CD4-positive, alpha-beta memory T cell (primary cell): ENCODE measurements around the gene NEUROD2. TPM values are rescaled to one million over a fixed set of nuclear protein-coding genes. Genes with fewer than 3 reads are reported as not detected.

Experiments
- CTCF ChIA-PET: fragments of 350-600 bp; sonication (Branson Sonifier 250); formaldehyde crosslinking; loops from one replicate; lab custom pipeline; 2021; ENCODE audit warnings: inconsistent platforms; ENCODE audit not compliant: partially characterized antibody; lab: Charles Lee
- POLR2A ChIA-PET: fragments of 350-600 bp; sonication (Branson Sonifier 250); formaldehyde crosslinking; loops from one replicate; lab custom pipeline; 2021; ENCODE audit not compliant: partially characterized antibody; lab: Charles Lee
- DNase-seq, 5 donors: peaks; one replicate each; pipeline versions ENCODE4 v3.0.0 to v3.0.0-alpha.2; 2020 to 2022; ENCODE audit warnings: mixed read lengths in 1 of 5
- H3K27ac ChIP-seq: one replicate; pipeline ENCODE4 v1.7.0; 2013; ENCODE audit warnings: low read depth, low read length
- H3K27me3 ChIP-seq: 2 replicates; pipeline ENCODE4 v1.7.0; 2013; ENCODE audit warnings: mild to moderate bottlenecking, low read length, moderate library complexity; ENCODE audit not compliant: insufficient read depth
- H3K36me3 ChIP-seq: 2 replicates; pipeline ENCODE4 v1.7.0; 2013; ENCODE audit warnings: mild to moderate bottlenecking, low read length, moderate library complexity; ENCODE audit not compliant: insufficient read depth
- H3K4me1 ChIP-seq: 2 replicates; pipeline ENCODE4 v1.7.0; 2013; ENCODE audit warnings: mild to moderate bottlenecking, low read length, moderate library complexity; ENCODE audit not compliant: insufficient read depth
- H3K4me3 ChIP-seq, 2 donors: one replicate each; pipeline ENCODE4 v1.7.0; 2013; ENCODE audit warnings: low read length in 2 of 2, mild to moderate bottlenecking in 1 of 2
- H3K9me3 ChIP-seq, 2 donors: one replicate each; pipeline ENCODE4 v1.7.0; 2013; ENCODE audit warnings: low read length in 2 of 2, control low read depth in 1 of 2; ENCODE audit not compliant: control insufficient read depth in 1 of 2
- H3K27ac Mint-ChIP-seq, 7 donors: one replicate each; pipeline ENCODE4 v1.8.0; 2020 to 2021; ENCODE audit warnings: mixed read lengths in 7 of 7, mild to moderate bottlenecking in 6 of 7, inconsistent platforms in 3 of 7, moderate library complexity in 3 of 7
- H3K27me3 Mint-ChIP-seq, 2 donors: one replicate each; pipeline ENCODE4 v1.8.0; 2020 to 2021; ENCODE audit warnings: mixed read lengths in 2 of 2
- H3K36me3 Mint-ChIP-seq, 2 donors: one replicate each; pipeline ENCODE4 v1.8.0; 2020 to 2021; ENCODE audit warnings: mixed read lengths in 2 of 2, inconsistent platforms in 1 of 2, mild to moderate bottlenecking in 1 of 2
- H3K4me1 Mint-ChIP-seq, 4 donors: one replicate each; pipeline ENCODE4 v1.8.0; 2020 to 2021; ENCODE audit warnings: mixed read lengths in 4 of 4, mild to moderate bottlenecking in 1 of 4
- H3K4me3 Mint-ChIP-seq, 8 donors: one replicate each; pipeline ENCODE4 v1.8.0; 2020 to 2021; ENCODE audit warnings: mixed read lengths in 8 of 8, mild to moderate bottlenecking in 7 of 8, moderate library complexity in 6 of 8, inconsistent platforms in 3 of 8
- H3K9me3 Mint-ChIP-seq, 8 donors: one replicate each; pipeline ENCODE4 v1.8.0; 2020 to 2021; ENCODE audit warnings: mixed read lengths in 8 of 8, mild to moderate bottlenecking in 5 of 8, inconsistent platforms in 3 of 8, moderate library complexity in 1 of 8
- intact Hi-C: fragments of 100-400 bp; cut with micrococcal nuclease; formaldehyde crosslinking; loops from one replicate; pipeline ENCODE4 v1.15.1; 2023
- polyA plus RNA-seq, 2 donors: library from polyadenylated mRNA; unstranded; fragments of 300-500 nt; fragmentation: Illumina TruSeq; gene quantifications; one replicate each; pipeline ENCODE4 v1.2.3, GENCODE V29; 2021
- total RNA-seq, 2 experiments: library from RNA; stranded (reverse); gene quantifications; one replicate each; pipeline ENCODE4 v1.2.3, GENCODE V29; 2021

The NEUROD2 gene
- total and polyA plus RNA-seq, 4 experiments from 2014 or later = 0.06 TPM; not detected in 3

DNA sequence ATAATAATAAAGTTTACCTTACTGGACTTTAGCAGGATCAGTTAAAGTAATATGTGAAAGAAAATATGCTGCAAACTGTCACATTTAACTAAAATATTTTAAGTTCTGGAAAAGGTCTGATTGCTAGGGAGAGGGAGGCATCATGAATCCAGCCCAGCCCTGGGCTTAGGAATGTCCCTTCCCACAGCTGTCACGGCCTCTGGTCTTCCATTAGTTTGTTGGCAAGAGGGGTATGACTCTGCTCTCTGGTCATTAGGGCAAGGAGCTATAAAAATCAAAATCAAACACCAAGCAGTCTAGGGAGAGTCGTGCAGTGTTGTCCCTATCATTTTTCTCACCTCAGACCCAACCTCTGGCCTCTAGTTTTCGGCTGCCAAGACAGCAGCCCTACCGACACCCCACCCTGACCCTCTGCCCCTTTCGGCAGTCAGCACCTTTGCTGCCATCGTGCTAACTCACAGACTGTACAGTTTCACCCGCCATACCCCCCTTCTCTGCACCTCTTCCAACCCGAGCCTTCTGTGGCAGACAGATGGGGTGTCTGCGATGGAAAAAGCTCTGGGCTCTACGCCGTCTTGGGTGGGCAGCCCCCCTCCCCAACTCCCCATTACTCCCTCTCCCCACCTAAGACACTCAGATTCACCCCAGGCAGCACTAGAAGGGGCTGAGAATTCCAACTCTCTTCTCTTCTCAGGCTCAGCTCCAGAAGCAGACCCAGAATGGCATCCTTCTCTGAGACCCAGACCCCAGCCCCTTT lies 41.4 kb downstream of the NEUROD2 start:
- POLR2A ChIA-PET = interaction anchor here (0.5 kb wide), 1 partner anchor 33 kb away, joined by 3 read pairs; no protein-coding TSS in a partner anchor
- peaks cover 69 to 75% of the 10 kb centered on the region in 2 donors for H3K36me3 Mint-ChIP-seq
- DNase-seq = no peak
- Histone ChIP-seq H3K9me3 (no peaks in the 10 kb centered on the region), H3K27ac (no peak overlapping the region), H3K27me3 (no peaks in the 10 kb centered on the region), H3K4me3 (no peak overlapping the region), H3K4me1 (no peaks in the 10 kb centered on the region), H3K36me3 (peaks cover 21% of the 10 kb centered on the region)
- intact Hi-C loops = no loop called here
- CTCF ChIA-PET = no interaction called here
- no peak overlapping the region for H3K27ac Mint-ChIP-seq
- no peaks in the 10 kb centered on the region for H3K4me1 Mint-ChIP-seq
- H3K27me3 Mint-ChIP-seq = no peaks in the 10 kb centered on the region
- H3K4me3 Mint-ChIP-seq = peak overlapping the region in 1 of 8 donors; percentile 3
- H3K9me3 Mint-ChIP-seq = peaks cover 0 to 17% (median 10%) of the 10 kb centered on the region in 8 donors

DNA sequence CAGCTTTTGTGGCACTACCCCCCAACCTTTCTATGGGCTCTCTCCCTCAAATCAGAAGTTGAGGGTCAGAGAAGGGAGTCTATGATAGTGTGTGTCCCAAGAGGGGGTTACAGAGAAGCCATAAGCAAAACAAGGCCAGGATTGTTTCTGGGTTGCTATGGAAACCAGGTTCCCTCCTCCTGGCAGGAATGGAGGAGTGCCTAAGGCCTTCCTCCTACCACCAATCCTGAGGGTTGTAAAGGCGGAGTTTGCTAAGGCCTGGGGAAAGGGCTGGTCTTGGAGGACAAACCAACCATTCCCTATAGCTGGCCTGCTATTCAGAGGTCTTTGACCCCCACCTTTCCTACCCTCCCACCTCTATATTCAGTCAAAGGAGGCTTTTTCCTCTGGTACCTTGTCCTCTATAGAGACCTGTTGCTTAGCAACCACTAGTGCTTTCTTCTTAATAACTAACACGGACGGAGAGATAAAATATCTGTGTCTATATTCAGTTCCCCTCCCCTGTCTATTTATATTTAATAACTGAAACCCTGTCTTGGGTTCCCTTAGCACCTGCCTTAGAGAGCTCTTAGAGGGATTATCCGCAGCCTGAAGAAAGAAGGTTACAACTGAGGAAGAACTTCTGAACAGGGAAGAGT lies 43.4 kb downstream of the NEUROD2 start:
- no peaks in the 10 kb centered on the region for H3K27me3 Mint-ChIP-seq
- no peak overlapping the region for H3K27ac ChIP-seq
- peaks cover 0 to 4% (median 0%) of the 10 kb centered on the region in 8 donors for H3K9me3 Mint-ChIP-seq
- DNase-seq = no peak
- H3K36me3 Mint-ChIP-seq = peaks cover 66 to 68% of the 10 kb centered on the region in 2 donors
- H3K27ac Mint-ChIP-seq = peak overlapping the region in 2 of 7 donors; percentile 17 to 52
- no peaks in the 10 kb centered on the region for H3K4me1 Mint-ChIP-seq
- no peaks in the 10 kb centered on the region for H3K9me3 ChIP-seq
- CTCF ChIA-PET = interaction anchor here (1.1 to 1.2 kb wide), 2 partner anchors 17 to 90 kb away, joined by 3 read pairs; no protein-coding TSS in a partner anchor
- intact Hi-C loops = no loop called here
- no peak overlapping the region for H3K4me3 ChIP-seq
- H3K4me3 Mint-ChIP-seq = no peak overlapping the region
- H3K27me3 ChIP-seq = no peaks in the 10 kb centered on the region
- POLR2A ChIA-PET = no interaction called here
- H3K4me1 ChIP-seq = no peaks in the 10 kb centered on the region
- peaks cover 26% of the 10 kb centered on the region for H3K36me3 ChIP-seq

DNA sequence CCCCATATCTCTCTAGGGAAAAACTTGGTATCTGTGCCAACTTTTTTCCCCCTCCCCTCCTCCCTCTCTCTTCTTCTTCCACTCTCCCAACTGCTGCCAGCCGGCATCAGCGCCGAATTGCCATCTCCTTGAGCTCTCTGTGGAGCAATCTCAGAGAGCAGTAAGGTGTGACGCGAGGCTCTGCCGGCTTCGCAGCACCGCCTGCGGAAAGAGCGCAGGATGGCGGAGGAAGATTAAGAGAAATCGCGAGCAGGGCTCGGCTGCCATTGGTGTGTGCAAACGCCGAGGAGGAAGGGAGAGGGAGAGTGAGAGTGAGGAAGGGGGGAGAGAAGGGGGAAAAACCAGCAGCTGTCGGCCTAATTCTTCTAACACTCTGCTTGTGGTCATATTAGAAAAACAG lies 44.2 kb downstream of the NEUROD2 start:
- CTCF ChIA-PET = interaction anchor here (1.1 kb wide), 1 partner anchor 16 kb away, joined by 3 read pairs; no protein-coding TSS in a partner anchor
- H3K27me3 Mint-ChIP-seq = no peaks in the 10 kb centered on the region
- H3K4me1 Mint-ChIP-seq = no peaks in the 10 kb centered on the region
- intact Hi-C loops = no loop called here
- H3K9me3 Mint-ChIP-seq = peaks cover 0 to 2% (median 0%) of the 10 kb centered on the region in 8 donors
- no peaks in the 10 kb centered on the region for H3K27me3 ChIP-seq
- POLR2A ChIA-PET = no interaction called here
- peaks cover 27% of the 10 kb centered on the region for H3K36me3 ChIP-seq
- no peaks in the 10 kb centered on the region for H3K9me3 ChIP-seq
- H3K4me3 Mint-ChIP-seq = no peak overlapping the region
- no peak overlapping the region for H3K4me3 ChIP-seq
- no peak for DNase-seq
- H3K4me1 ChIP-seq = no peaks in the 10 kb centered on the region
- H3K36me3 Mint-ChIP-seq = peaks cover 61 to 64% of the 10 kb centered on the region in 2 donors
- no peak overlapping the region for H3K27ac Mint-ChIP-seq
- no peak overlapping the region for H3K27ac ChIP-seq

DNA sequence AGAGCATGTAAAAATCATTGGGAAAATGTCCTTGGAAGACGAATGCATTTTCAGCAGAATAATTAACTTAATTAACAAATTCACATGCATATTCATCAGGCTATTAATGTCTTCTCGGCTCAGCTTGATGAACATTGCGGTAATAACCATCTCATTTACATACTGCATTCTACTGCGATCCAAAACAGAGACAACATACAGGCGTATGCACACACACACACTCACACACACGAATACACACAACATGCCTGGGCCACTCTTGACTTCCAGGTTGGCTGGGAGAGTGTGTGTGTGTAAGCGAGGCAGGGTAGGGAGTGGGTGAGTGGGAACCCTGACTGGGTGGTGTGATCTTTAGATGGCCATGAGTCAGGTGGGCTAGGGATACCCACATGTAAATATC lies 44.7 kb downstream of the NEUROD2 start:
- no peaks in the 10 kb centered on the region for H3K4me1 ChIP-seq
- no peak overlapping the region for H3K4me3 ChIP-seq
- intact Hi-C loops = no loop called here
- Mint-ChIP-seq H3K36me3 (peaks cover 59 to 61% of the 10 kb centered on the region in 2 donors), H3K4me1 (no peaks in the 10 kb centered on the region), H3K27me3 (no peaks in the 10 kb centered on the region), H3K27ac (no peak overlapping the region), H3K9me3 (peaks cover 0 to 2% (median 0%) of the 10 kb centered on the region in 8 donors), H3K4me3 (no peak overlapping the region)
- no peaks in the 10 kb centered on the region for H3K27me3 ChIP-seq
- no peaks in the 10 kb centered on the region for H3K9me3 ChIP-seq
- DNase-seq = no peak
- POLR2A ChIA-PET = no interaction called here
- H3K27ac ChIP-seq = no peak overlapping the region
- CTCF ChIA-PET = interaction anchor here (0.7 to 1.3 kb wide), 2 partner anchors 16 to 360 kb away, joined by 3 to 4 read pairs; no protein-coding TSS in a partner anchor
- peaks cover 22% of the 10 kb centered on the region for H3K36me3 ChIP-seq

DNA sequence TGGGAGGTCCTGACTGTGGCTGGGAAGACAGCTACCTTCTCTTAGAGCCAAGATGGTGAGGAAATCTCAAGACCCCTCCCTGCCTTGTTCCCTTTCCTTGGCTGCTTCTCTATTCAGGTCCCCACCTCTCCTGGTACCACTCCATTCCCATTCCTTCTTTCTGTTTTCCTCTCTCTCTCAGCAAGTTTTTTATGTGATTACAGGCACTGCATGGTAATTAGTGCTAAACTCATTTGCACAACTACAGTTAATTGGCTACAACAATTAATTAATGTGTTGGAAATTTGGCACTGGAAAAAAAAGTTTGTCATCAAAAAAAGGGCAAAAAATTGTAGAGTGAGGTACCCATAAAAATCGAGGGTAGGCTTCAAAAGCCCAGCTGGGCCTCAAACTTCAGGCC lies 45.3 kb downstream of the NEUROD2 start:
- no peaks in the 10 kb centered on the region for H3K4me1 ChIP-seq
- no peaks in the 10 kb centered on the region for H3K27me3 ChIP-seq
- Mint-ChIP-seq H3K4me3 (no peak overlapping the region), H3K9me3 (peaks cover 0 to 2% (median 0%) of the 10 kb centered on the region in 8 donors), H3K27me3 (no peaks in the 10 kb centered on the region), H3K4me1 (no peaks in the 10 kb centered on the region), H3K27ac (peak overlapping the region in 1 of 7 donors; percentile 65), H3K36me3 (peaks cover 59 to 63% of the 10 kb centered on the region in 2 donors)
- no peak overlapping the region for H3K4me3 ChIP-seq
- no peaks in the 10 kb centered on the region for H3K9me3 ChIP-seq
- H3K36me3 ChIP-seq = peaks cover 18% of the 10 kb centered on the region
- ChIA-PET CTCF (interaction anchor here (0.7 to 1.3 kb wide), 2 partner anchors 15 to 360 kb away, joined by 3 to 4 read pairs; no protein-coding TSS in a partner anchor), POLR2A (no interaction called here)
- H3K27ac ChIP-seq = no peak overlapping the region
- DNase-seq = no peak
- intact Hi-C loops = no loop called here

DNA sequence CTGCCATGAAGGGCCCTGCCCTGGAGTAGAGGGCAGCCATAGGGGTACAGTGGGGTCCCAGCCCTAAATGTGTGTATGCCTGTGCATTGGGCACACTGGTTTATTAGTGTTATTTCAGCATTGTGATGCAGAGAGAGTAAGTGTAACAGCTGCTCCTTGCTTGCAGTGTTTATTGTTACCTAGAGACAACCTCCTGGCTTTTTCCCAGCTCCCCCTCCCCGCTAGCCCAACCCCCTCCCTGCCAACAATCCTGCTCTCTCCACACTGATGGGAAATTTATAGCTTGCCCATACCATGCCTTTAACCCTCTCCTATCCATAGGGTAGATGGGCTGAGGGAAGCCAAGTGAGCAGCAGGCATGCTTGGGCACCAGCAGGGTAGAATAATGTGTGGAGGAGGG lies 51.3 kb downstream of the NEUROD2 start:
- no peak overlapping the region for H3K4me3 Mint-ChIP-seq
- Histone ChIP-seq H3K36me3 (peaks cover 33% of the 10 kb centered on the region), H3K27ac (no peak overlapping the region), H3K4me1 (no peaks in the 10 kb centered on the region), H3K9me3 (no peaks in the 10 kb centered on the region), H3K27me3 (no peaks in the 10 kb centered on the region), H3K4me3 (no peak overlapping the region)
- H3K9me3 Mint-ChIP-seq = no peaks in the 10 kb centered on the region
- POLR2A ChIA-PET = no interaction called here
- no peak for DNase-seq
- peak overlapping the region in 2 of 7 donors; percentile 8 to 22 for H3K27ac Mint-ChIP-seq
- H3K4me1 Mint-ChIP-seq = no peaks in the 10 kb centered on the region
- intact Hi-C loops = no loop called here
- CTCF ChIA-PET = interaction anchor here (1.4 kb wide), 1 partner anchor 9 kb away, joined by 3 read pairs; no protein-coding TSS in a partner anchor
- H3K36me3 Mint-ChIP-seq = peaks cover 67 to 75% of the 10 kb centered on the region in 2 donors
- no peaks in the 10 kb centered on the region for H3K27me3 Mint-ChIP-seq

DNA sequence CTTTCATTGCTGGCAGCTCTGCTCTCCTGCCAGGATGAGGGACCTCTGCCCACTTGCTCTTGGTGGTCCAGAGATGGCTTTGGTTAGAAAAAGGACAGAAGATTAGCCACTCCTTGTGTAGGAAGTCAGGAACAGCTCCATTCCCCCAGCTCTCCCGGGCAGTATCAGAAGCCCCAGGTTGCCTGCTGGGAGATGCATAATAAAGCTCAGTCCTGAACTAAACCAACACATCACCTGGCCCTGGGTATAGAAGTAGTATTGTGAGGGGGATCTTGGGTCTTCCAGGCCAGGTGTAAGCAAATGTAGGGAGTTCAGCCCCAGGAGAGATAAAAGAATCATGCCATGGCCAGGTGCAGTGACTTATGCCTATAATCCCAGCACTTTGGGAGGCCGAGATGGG lies 52.4 kb downstream of the NEUROD2 start:
- H3K36me3 ChIP-seq = peaks cover 35% of the 10 kb centered on the region
- H3K4me1 Mint-ChIP-seq = no peaks in the 10 kb centered on the region
- DNase-seq = no peak
- no peak overlapping the region for H3K4me3 Mint-ChIP-seq
- ChIA-PET POLR2A (no interaction called here), CTCF (interaction anchor here (0.8 kb wide), 1 partner anchor 68 kb away, joined by 3 read pairs; no protein-coding TSS in a partner anchor)
- no peak overlapping the region for H3K27ac Mint-ChIP-seq
- no peaks in the 10 kb centered on the region for H3K9me3 Mint-ChIP-seq
- H3K36me3 Mint-ChIP-seq = peaks cover 70 to 77% of the 10 kb centered on the region in 2 donors
- H3K4me3 ChIP-seq = no peak overlapping the region
- no peak overlapping the region for H3K27ac ChIP-seq
- no peaks in the 10 kb centered on the region for H3K27me3 Mint-ChIP-seq
- H3K9me3 ChIP-seq = no peaks in the 10 kb centered on the region
- H3K27me3 ChIP-seq = no peaks in the 10 kb centered on the region
- H3K4me1 ChIP-seq = no peaks in the 10 kb centered on the region
- intact Hi-C loops = no loop called here
